Erythroblast (primary cell): Measurements from ENCODE around the gene ARHGEF28.

Source experiments
- DNase-seq, 2 experiments: peaks; one replicate each; lab custom pipeline; 2025; lab: John Stamatoyannopoulos, UW
- GATA1 ChIP-seq: IDR thresholded peaks from 2 replicates; pipeline ENCODE4 v1.6.1; 2011; ENCODE audit warnings: low read depth, mild to moderate bottlenecking, control low read depth, low read length, moderate library complexity
- POLR2A ChIP-seq: IDR thresholded peaks from 2 replicates; pipeline ENCODE4 v1.6.1; 2011; ENCODE audit warnings: mild to moderate bottlenecking, low read length

The ARHGEF28 gene

GRCh38 chr5:73682176-73682575 lies 56.2 kb downstream of the ARHGEF28 start:
- no peak for TF ChIP-seq POLR2A
- no peak for TF ChIP-seq GATA1
- DNase-seq, result no peak

- TF ChIP-seq POLR2A (no peak), GATA1 (no peak)
- no peak for DNase-seq
These were observed 58.7 kb downstream of the ARHGEF28 start for GRCh38 chr5:73684691-73685090.

GRCh38 chr5:73686912-73687311 lies 60.9 kb downstream of the ARHGEF28 start:
- TF ChIP-seq POLR2A, result no peak
- TF ChIP-seq GATA1, result no peak

GRCh38 chr5:73687357-73687756 lies 61.4 kb downstream of the ARHGEF28 start:
- TF ChIP-seq POLR2A, result no peak
- no peak for DNase-seq

More at GRCh38 chr5:73686912-73687311, 60.9 kb downstream of the ARHGEF28 start:
- no peak for DNase-seq

- TF ChIP-seq GATA1, result no peak
- no peak for TF ChIP-seq POLR2A
- DNase-seq, result no peak
These were observed 64.0 kb downstream of the ARHGEF28 start for GRCh38 chr5:73690015-73690414.

- DNase-seq, result no peak
- no peak for TF ChIP-seq POLR2A
- TF ChIP-seq GATA1, result no peak
These were observed 65.5 kb downstream of the ARHGEF28 start for GRCh38 chr5:73691302-73692080.

- no peak for DNase-seq
These were observed 66.2 kb downstream of the ARHGEF28 start for GRCh38 chr5:73692166-73692640.

GRCh38 chr5:73692981-73693380 lies 67.0 kb downstream of the ARHGEF28 start:
- DNase-seq, result no peak
- TF ChIP-seq GATA1 (no peak), POLR2A (no peak)

More at GRCh38 chr5:73692166-73692640, 66.2 kb downstream of the ARHGEF28 start:
- TF ChIP-seq POLR2A, result no peak
- no peak for TF ChIP-seq GATA1

- peak in 1 of 2 experiments; percentile 1 for DNase-seq
- no peak for TF ChIP-seq POLR2A
- no peak for TF ChIP-seq GATA1
These were observed 67.6 kb downstream of the ARHGEF28 start for GRCh38 chr5:73693573-73694061.

- TF ChIP-seq POLR2A (no peak), GATA1 (no peak)
- DNase-seq, result no peak
These were observed 68.1 kb downstream of the ARHGEF28 start for GRCh38 chr5:73694089-73694488.

- DNase-seq, result no peak
- TF ChIP-seq GATA1, result no peak
- TF ChIP-seq POLR2A, result no peak
These were observed 72.0 kb downstream of the ARHGEF28 start for GRCh38 chr5:73698011-73698410.

GRCh38 chr5:73701566-73701965 lies 75.6 kb downstream of the ARHGEF28 start:
- no peak for TF ChIP-seq POLR2A
- TF ChIP-seq GATA1, result no peak
- DNase-seq, result no peak

- DNase-seq, result no peak
- TF ChIP-seq POLR2A (no peak), GATA1 (no peak)
These were observed 76.5 kb downstream of the ARHGEF28 start for GRCh38 chr5:73702534-73702933.

- no peak for TF ChIP-seq GATA1
- no peak for TF ChIP-seq POLR2A
- DNase-seq, result no peak
These were observed 77.0 kb downstream of the ARHGEF28 start for GRCh38 chr5:73702951-73703350.

- DNase-seq, result no peak
- TF ChIP-seq GATA1 (no peak), POLR2A (no peak)
These were observed 79.4 kb downstream of the ARHGEF28 start for GRCh38 chr5:73705364-73705763.
